NT2/D1 (cell line): ENCODE results near the gene LARGE1.

Source experiments
- DNase-seq: peaks from one replicate; pipeline ENCODE4 v3.0.0-alpha.2; 2011; ENCODE audit warnings: low read depth, low spot score
- H3K27me3 ChIP-seq: 2 replicates; pipeline ENCODE4 v1.6.0; 2011; ENCODE audit warnings: mild to moderate bottlenecking; ENCODE audit not compliant: insufficient read length, insufficient read depth
- H3K36me3 ChIP-seq: 2 replicates; pipeline ENCODE4 v1.6.1; 2011; ENCODE audit warnings: mild to moderate bottlenecking, low read length, mixed read lengths; ENCODE audit not compliant: insufficient read depth, insufficient read length
- H3K4me1 ChIP-seq: 2 replicates; pipeline ENCODE4 v1.5.1; 2011; ENCODE audit not compliant: insufficient read depth, insufficient read length
- H3K4me3 ChIP-seq: 2 replicates; pipeline ENCODE4 v1.5.1; 2011; ENCODE audit warnings: low read depth; ENCODE audit not compliant: insufficient read length
- H3K9ac ChIP-seq: 2 replicates; pipeline ENCODE4 v1.6.0; 2011; ENCODE audit warnings: low read depth; ENCODE audit not compliant: insufficient read length
- H3K9me3 ChIP-seq: 2 replicates; pipeline ENCODE4 v1.5.1; 2011; ENCODE audit warnings: mild to moderate bottlenecking, low read length; ENCODE audit not compliant: insufficient read depth
- SUZ12 ChIP-seq: IDR thresholded peaks from 2 replicates; pipeline ENCODE4 v1.6.1; 2011; ENCODE audit not compliant: insufficient read length, insufficient read depth; ENCODE audit errors: extremely low read depth
- YY1 ChIP-seq: IDR thresholded peaks from 2 replicates; pipeline ENCODE4 v1.6.1; 2011; ENCODE audit not compliant: insufficient read length, insufficient read depth
- ZNF274 ChIP-seq: IDR thresholded peaks from 2 replicates; pipeline ENCODE4 v1.6.1; 2011; ENCODE audit warnings: mild to moderate bottlenecking, low read depth, low read length

LARGE1 gene

GRCh38 chr22:33302549-33302948, 617.7 kb downstream of the LARGE1 start:
- Histone ChIP-seq H3K4me3 (no peak overlapping the region), H3K27me3 (no peaks in the 10 kb centered on the region), H3K4me1 (no peaks in the 10 kb centered on the region), H3K9ac (no peak overlapping the region), H3K9me3 (no peaks in the 10 kb centered on the region), H3K36me3 (peaks cover 8% of the 10 kb centered on the region)
- TF ChIP-seq SUZ12 (no peak), YY1 (no peak), ZNF274 (no peak)
- no peak for DNase-seq

- Histone ChIP-seq H3K9ac (no peak overlapping the region), H3K36me3 (peaks cover 8% of the 10 kb centered on the region), H3K27me3 (no peaks in the 10 kb centered on the region), H3K4me1 (no peaks in the 10 kb centered on the region), H3K4me3 (no peak overlapping the region), H3K9me3 (no peaks in the 10 kb centered on the region)
- peak; percentile 59 for DNase-seq
- TF ChIP-seq ZNF274, result no peak
- TF ChIP-seq YY1, result no peak
- no peak for TF ChIP-seq SUZ12
Measured at GRCh38 chr22:33302049-33302545, 618.2 kb downstream of the LARGE1 start.

- peaks cover 8% of the 10 kb centered on the region for H3K36me3 ChIP-seq
- H3K4me1 ChIP-seq, result no peaks in the 10 kb centered on the region
- H3K4me3 ChIP-seq, result no peak overlapping the region
- DNase-seq, result no peak
- H3K27me3 ChIP-seq, result no peaks in the 10 kb centered on the region
- TF ChIP-seq SUZ12 (no peak), YY1 (no peak), ZNF274 (no peak)
- H3K9ac ChIP-seq, result no peak overlapping the region
- no peaks in the 10 kb centered on the region for H3K9me3 ChIP-seq
Measured at GRCh38 chr22:33300165-33300564, 620.1 kb downstream of the LARGE1 start.

- Histone ChIP-seq H3K4me1 (no peaks in the 10 kb centered on the region), H3K27me3 (no peaks in the 10 kb centered on the region), H3K9me3 (no peaks in the 10 kb centered on the region), H3K4me3 (no peak overlapping the region), H3K9ac (no peak overlapping the region), H3K36me3 (peaks cover 8% of the 10 kb centered on the region)
- no peak for TF ChIP-seq YY1
- no peak for TF ChIP-seq ZNF274
- no peak for TF ChIP-seq SUZ12
- DNase-seq, result no peak
Measured at GRCh38 chr22:33299245-33299956, 620.9 kb downstream of the LARGE1 start.

- TF ChIP-seq YY1 (no peak), SUZ12 (no peak), ZNF274 (no peak)
- Histone ChIP-seq H3K9me3 (no peaks in the 10 kb centered on the region), H3K9ac (no peak overlapping the region), H3K27me3 (no peaks in the 10 kb centered on the region), H3K4me1 (no peaks in the 10 kb centered on the region), H3K4me3 (no peak overlapping the region), H3K36me3 (peaks cover 3% of the 10 kb centered on the region)
- no peak for DNase-seq
Measured at GRCh38 chr22:33296941-33297340, 623.3 kb downstream of the LARGE1 start.

- no peaks in the 10 kb centered on the region for H3K27me3 ChIP-seq
- H3K4me1 ChIP-seq, result no peaks in the 10 kb centered on the region
- no peak overlapping the region for H3K4me3 ChIP-seq
- H3K9ac ChIP-seq, result no peak overlapping the region
- DNase-seq, result no peak
- TF ChIP-seq YY1 (no peak), ZNF274 (no peak), SUZ12 (no peak)
- H3K36me3 ChIP-seq, result no peaks in the 10 kb centered on the region
- no peaks in the 10 kb centered on the region for H3K9me3 ChIP-seq
Measured at GRCh38 chr22:33288078-33288477, 632.2 kb downstream of the LARGE1 start.

GRCh38 chr22:33275073-33275443, 645.2 kb downstream of the LARGE1 start:
- peaks cover 4% of the 10 kb centered on the region for H3K36me3 ChIP-seq
- no peaks in the 10 kb centered on the region for H3K9me3 ChIP-seq
- TF ChIP-seq ZNF274 (no peak), SUZ12 (no peak), YY1 (no peak)
- no peak overlapping the region for H3K4me3 ChIP-seq
- no peaks in the 10 kb centered on the region for H3K4me1 ChIP-seq
- H3K27me3 ChIP-seq, result no peaks in the 10 kb centered on the region
- no peak overlapping the region for H3K9ac ChIP-seq
- no peak for DNase-seq
